ENCODE results near the gene STH. TPM values are rescaled to one million over a fixed set of nuclear protein-coding genes. Genes with fewer than 3 reads are reported as not detected.
A peak's percentile ranks its signal among the peaks of the same experiment; 100 is the strongest.

The STH gene
- total RNA-seq, 1 experiment from 2014 or later: not detected

DNA sequence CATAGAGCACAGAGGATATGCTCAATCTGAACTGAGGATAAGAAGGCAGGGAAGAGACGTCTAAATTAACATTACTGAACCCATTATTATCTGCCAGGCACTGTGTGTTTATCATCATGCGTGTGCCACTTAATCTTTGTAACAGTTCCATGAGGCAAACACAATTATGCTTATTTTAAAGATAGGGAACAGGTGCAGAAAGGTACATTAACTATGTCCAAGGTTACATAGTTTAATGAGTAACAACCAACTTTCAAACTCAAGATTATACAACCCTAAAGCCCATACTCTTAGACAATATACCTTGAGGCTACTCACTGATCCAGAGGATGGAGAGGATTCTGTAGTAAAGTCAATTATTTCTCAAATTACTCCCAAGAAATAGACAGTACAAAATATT lies 43.2 kb downstream of the STH start:
- ChIA-PET CTCF (interaction anchor here (3.3 kb wide), 1 partner anchor 170 kb away, joined by 11 read pairs; no protein-coding TSS in a partner anchor), POLR2A (interaction anchor here (0.9 to 5.3 kb wide), 2 partner anchors 38 to 151 kb away, joined by 3 to 30 read pairs; partner anchors contain the start of gene KANSL1)
- intact Hi-C loops (cut with micrococcal nuclease): no loop called here
- TF ChIP-seq, protein P1, sequence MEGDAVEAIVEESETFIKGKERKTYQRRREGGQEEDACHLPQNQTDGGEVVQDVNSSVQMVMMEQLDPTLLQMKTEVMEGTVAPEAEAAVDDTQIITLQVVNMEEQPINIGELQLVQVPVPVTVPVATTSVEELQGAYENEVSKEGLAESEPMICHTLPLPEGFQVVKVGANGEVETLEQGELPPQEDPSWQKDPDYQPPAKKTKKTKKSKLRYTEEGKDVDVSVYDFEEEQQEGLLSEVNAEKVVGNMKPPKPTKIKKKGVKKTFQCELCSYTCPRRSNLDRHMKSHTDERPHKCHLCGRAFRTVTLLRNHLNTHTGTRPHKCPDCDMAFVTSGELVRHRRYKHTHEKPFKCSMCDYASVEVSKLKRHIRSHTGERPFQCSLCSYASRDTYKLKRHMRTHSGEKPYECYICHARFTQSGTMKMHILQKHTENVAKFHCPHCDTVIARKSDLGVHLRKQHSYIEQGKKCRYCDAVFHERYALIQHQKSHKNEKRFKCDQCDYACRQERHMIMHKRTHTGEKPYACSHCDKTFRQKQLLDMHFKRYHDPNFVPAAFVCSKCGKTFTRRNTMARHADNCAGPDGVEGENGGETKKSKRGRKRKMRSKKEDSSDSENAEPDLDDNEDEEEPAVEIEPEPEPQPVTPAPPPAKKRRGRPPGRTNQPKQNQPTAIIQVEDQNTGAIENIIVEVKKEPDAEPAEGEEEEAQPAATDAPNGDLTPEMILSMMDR (IDR thresholded peaks at IDR 0.05; ENCODE audit: unreplicated experiment): no peak
- Mint-ChIP-seq H3K4me3 (ENCODE audit: unreplicated experiment) (no peak overlapping the region), H3K36me3 (ENCODE audit: insufficient read depth, unreplicated experiment) (peaks cover 96% of the 10 kb centered on the region), H3K27ac (ENCODE audit: low read depth, unreplicated experiment) (no peak overlapping the region), H3K27me3 (ENCODE audit: insufficient read depth, unreplicated experiment) (no peaks in the 10 kb centered on the region), H3K9me3 (ENCODE audit: unreplicated experiment) (no peaks in the 10 kb centered on the region), H3K4me1 (ENCODE audit: insufficient read depth, unreplicated experiment) (peaks cover 21% of the 10 kb centered on the region)
- DNase-seq (ENCODE audit: unreplicated experiment): no peak
- BruUV-seq (replicated peaks): no TSS peak

DNA sequence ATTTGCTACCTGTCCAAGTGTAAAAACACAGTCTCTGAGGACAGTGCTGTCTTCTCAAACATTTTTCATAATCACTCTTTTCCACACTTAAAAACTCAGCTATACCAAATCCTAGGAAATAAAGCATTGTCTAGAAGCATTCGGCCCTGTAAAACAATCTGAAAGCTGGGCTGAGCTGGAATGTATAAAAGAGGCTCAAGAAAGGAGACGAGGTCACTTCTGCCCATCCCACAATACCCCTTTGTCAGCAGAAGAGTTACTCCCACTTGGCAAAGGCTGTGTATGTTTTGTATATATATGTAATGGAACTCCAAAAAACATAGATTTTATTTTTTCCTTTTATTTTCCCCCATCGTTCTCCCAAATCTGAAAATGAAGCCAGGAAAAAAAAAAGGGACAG lies 43.9 kb downstream of the STH start:
- TF ChIP-seq, protein P1 (IDR thresholded peaks at IDR 0.05; ENCODE audit: unreplicated experiment): no peak
- H3K4me3 Mint-ChIP-seq (ENCODE audit: unreplicated experiment): no peak overlapping the region
- DNase-seq (ENCODE audit: unreplicated experiment): no peak
- no peaks in the 10 kb centered on the region for H3K27me3 Mint-ChIP-seq (ENCODE audit: insufficient read depth, unreplicated experiment)
- intact Hi-C loops (cut with micrococcal nuclease): no loop called here
- peaks cover 21% of the 10 kb centered on the region for H3K4me1 Mint-ChIP-seq (ENCODE audit: insufficient read depth, unreplicated experiment)
- CTCF ChIA-PET: interaction anchor here (1.1 to 3.3 kb wide), 4 partner anchors 144 to 224 kb away, joined by 3 to 11 read pairs (median 6); no protein-coding TSS in a partner anchor
- POLR2A ChIA-PET: interaction anchor here (0.6 to 5.3 kb wide), 4 partner anchors 14 to 227 kb away, joined by 3 to 30 read pairs (median 8); partner anchors contain the start of gene KANSL1
- BruUV-seq (replicated peaks): no TSS peak
- H3K36me3 Mint-ChIP-seq (ENCODE audit: insufficient read depth, unreplicated experiment): peaks cover 96% of the 10 kb centered on the region
- H3K27ac Mint-ChIP-seq (ENCODE audit: low read depth, unreplicated experiment): no peak overlapping the region
- H3K9me3 Mint-ChIP-seq (ENCODE audit: unreplicated experiment): no peaks in the 10 kb centered on the region

GRCh38 chr17:46043606-46044005 lies 44.6 kb downstream of the STH start:
- TF ChIP-seq, protein P1 (IDR thresholded peaks at IDR 0.05; ENCODE audit: unreplicated experiment): no peak
- Mint-ChIP-seq H3K9me3 (ENCODE audit: unreplicated experiment) (no peaks in the 10 kb centered on the region), H3K27ac (ENCODE audit: low read depth, unreplicated experiment) (peak overlapping the region; percentile 61), H3K36me3 (ENCODE audit: insufficient read depth, unreplicated experiment) (peaks cover 96% of the 10 kb centered on the region), H3K4me1 (ENCODE audit: insufficient read depth, unreplicated experiment) (peaks cover 21% of the 10 kb centered on the region), H3K27me3 (ENCODE audit: insufficient read depth, unreplicated experiment) (no peaks in the 10 kb centered on the region), H3K4me3 (ENCODE audit: unreplicated experiment) (no peak overlapping the region)
- no peak for DNase-seq (ENCODE audit: unreplicated experiment)
- intact Hi-C loops (cut with micrococcal nuclease): loop anchor here (1.0 to 2.0 kb wide), 4 partner anchors 41 to 170 kb away; no protein-coding TSS in a partner anchor
- no TSS peak for BruUV-seq (replicated peaks)
- ChIA-PET POLR2A (interaction anchor here (0.7 to 5.3 kb wide), 5 partner anchors 14 to 225 kb away, joined by 3 to 30 read pairs (median 5); partner anchors contain the start of gene KANSL1), CTCF (interaction anchor here (0.6 to 3.3 kb wide), 13 partner anchors 8 to 223 kb away, joined by 3 to 16 read pairs (median 4); partner anchors contain the start of gene KANSL1)

GRCh38 chr17:46044286-46044928 lies 45.4 kb downstream of the STH start:
- TF ChIP-seq, protein P1 (IDR thresholded peaks at IDR 0.05; ENCODE audit: unreplicated experiment): peak; percentile 70
- no peaks in the 10 kb centered on the region for H3K9me3 Mint-ChIP-seq (ENCODE audit: unreplicated experiment)
- CTCF ChIA-PET: interaction anchor here (0.6 to 3.3 kb wide), 27 partner anchors 9 to 465 kb away, joined by 3 to 16 read pairs (median 5); partner anchors contain the start of gene KANSL1
- H3K27me3 Mint-ChIP-seq (ENCODE audit: insufficient read depth, unreplicated experiment): no peaks in the 10 kb centered on the region
- no peak overlapping the region for H3K4me3 Mint-ChIP-seq (ENCODE audit: unreplicated experiment)
- intact Hi-C loops (cut with micrococcal nuclease): loop anchor here (1.0 to 2.0 kb wide), 4 partner anchors 42 to 169 kb away; no protein-coding TSS in a partner anchor
- H3K4me1 Mint-ChIP-seq (ENCODE audit: insufficient read depth, unreplicated experiment): peaks cover 21% of the 10 kb centered on the region
- H3K36me3 Mint-ChIP-seq (ENCODE audit: insufficient read depth, unreplicated experiment): peaks cover 96% of the 10 kb centered on the region
- DNase-seq (ENCODE audit: unreplicated experiment): peak; percentile 86
- POLR2A ChIA-PET: interaction anchor here (0.7 to 5.3 kb wide), 11 partner anchors 9 to 224 kb away, joined by 3 to 30 read pairs (median 3); partner anchors contain the start of gene KANSL1
- peak overlapping the region; percentile 61 for H3K27ac Mint-ChIP-seq (ENCODE audit: low read depth, unreplicated experiment)
- no TSS peak for BruUV-seq (replicated peaks)

Data from MCF 10A (cell line).